ENCODE measurements around the gene FCGR1A.
"Not testable (repeated sequence)": the region's sequence is repeated elsewhere in the genome, so short reads cannot be mapped to it uniquely, and the experiment has no call there.

FCGR1A gene

DNA sequence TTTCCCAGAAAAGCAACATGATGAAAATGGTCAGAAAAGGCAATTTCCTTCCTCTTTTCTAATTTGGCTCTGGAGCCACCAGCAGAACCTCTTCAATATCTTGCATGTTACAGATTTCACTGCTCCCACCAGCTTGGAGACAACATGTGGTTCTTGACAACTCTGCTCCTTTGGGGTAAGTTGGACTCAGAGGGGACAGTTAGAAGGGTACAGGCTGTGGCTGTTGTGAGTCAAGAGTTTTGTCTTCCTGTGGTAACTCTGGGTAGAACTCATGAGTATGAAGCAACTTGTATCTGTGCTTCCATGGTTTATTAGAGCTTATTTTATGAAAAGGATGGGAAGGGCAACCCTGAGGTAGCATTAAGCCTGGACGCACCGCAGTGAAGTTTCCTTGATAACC lies at the start of gene FCGR1A:
Gene FCGR1A (plus strand): TSS at position 95 of the 400 bp plus-strand sequence. CDS start 50 bp downstream, at position 145.
- DNase-seq (ENCODE audit: low read depth in 2 of 2) = not testable (repeated sequence)

DNA sequence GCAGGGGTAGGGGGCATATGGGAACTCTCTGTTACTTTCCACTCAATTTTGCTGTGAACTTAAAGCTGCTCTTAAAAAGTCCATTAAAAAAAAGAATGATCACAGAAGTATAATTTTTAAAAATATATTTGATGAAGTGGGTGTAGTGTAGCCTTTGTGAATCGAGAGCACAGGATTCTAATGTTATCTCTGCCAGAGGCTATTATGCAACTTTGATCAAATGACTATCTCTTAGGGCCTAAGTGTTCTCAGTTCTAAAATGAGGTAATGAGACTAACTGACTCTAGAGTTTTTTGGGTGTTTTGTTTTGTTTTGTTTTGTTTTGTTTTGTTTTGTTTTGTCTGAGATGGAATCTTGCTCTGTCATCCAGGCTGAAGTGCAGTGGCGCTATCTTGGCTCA lies 49.7 kb upstream of the FCGR1A start:
- DNase-seq (ENCODE audit: low read depth in 2 of 2) = not testable (repeated sequence)

DNA sequence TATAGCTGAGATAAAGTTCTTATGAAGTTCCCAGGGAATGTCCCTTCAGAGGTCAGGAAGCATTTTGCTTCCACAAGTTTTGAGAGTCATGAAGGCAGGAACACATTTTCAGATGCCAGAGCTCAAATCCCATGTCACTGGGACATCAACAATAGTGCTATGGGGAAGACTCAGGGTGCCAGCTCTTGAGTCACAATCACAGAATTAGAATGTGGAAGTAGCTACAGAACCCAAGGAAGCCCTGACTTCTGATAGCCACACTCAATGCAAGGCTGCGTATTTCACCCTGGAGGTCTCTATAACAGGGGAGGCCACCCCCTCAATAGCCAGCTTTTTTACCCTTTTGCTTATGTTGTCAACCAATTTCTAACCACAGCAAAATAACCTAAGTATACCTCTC lies 47.8 kb upstream of the FCGR1A start:
- DNase-seq (ENCODE audit: low read depth in 2 of 2) = not testable (repeated sequence)

DNA sequence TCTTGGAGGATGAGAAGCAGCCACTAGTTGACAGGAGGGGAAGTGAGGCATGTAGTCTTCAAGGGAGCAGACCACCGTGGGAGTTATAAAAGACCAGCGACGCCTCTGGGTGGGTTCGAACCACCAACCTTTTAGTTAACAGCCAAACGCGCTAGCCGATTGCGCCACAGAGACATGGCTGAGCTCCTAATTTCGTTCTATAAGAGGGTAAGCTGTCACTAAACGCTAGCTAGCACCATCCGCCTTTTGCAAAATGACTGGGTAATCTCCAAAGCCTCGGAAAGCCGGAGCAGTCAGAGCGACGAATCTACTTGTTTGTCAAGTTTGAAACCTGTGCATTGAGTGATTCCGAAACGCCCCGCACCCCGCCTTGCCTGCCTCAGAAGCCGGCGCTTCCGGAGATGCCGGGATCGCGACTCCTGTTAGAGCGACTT lies 42.3 kb upstream of the FCGR1A start:
- not testable (repeated sequence) for DNase-seq (ENCODE audit: low read depth in 2 of 2)

DNA sequence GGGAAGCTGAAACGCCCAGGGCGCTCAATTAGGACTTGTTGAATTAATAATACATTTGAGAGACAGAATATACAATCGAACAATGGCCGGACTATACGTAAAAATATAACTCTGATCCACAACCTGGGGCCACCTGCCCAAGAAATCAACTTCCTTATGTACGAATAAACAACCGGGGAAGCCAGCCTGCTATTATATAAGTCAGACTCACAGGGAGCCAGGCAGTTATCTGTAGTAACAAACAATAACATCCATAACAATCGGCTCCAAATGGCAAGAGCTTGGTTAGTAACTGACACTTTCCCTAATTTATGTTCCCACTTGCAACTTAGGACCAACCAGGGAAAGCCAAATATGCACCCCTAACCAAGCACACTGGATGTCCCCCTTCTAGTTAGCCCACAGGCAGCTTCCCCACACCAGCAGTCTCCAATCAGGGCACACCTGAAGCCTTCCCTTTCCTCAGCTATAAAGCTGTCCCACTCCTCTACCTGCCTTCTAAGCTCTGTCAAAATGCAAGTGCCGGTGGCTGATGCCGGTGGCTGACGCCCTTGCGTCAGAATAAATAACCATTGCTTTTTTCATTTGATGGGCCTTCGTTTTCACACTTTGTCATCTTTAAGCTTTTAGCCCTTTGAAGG lies 41.8 kb upstream of the FCGR1A start:
- DNase-seq (ENCODE audit: low read depth in 2 of 2) = not testable (repeated sequence)

DNA sequence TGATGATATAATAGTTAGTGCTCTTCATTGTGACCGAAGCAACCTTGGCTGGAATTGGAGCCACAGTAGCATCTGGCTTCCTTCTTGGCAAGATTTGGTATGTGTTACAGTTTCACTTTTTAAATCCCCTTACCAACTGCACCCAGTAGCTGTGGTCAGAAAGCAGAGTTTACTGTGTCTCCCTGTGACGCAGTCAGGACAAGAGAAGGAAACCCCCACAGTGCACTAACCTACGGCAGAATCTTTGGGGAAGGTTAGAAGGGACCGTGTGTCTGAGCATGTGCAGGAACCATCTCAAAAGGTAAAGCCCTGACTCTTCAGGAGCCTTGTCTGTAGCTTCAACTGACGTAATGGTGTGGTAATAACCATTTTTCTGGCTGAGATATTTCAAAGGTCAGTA lies 40.6 kb upstream of the FCGR1A start:
- not testable (repeated sequence) for DNase-seq (ENCODE audit: low read depth in 2 of 2)

DNA sequence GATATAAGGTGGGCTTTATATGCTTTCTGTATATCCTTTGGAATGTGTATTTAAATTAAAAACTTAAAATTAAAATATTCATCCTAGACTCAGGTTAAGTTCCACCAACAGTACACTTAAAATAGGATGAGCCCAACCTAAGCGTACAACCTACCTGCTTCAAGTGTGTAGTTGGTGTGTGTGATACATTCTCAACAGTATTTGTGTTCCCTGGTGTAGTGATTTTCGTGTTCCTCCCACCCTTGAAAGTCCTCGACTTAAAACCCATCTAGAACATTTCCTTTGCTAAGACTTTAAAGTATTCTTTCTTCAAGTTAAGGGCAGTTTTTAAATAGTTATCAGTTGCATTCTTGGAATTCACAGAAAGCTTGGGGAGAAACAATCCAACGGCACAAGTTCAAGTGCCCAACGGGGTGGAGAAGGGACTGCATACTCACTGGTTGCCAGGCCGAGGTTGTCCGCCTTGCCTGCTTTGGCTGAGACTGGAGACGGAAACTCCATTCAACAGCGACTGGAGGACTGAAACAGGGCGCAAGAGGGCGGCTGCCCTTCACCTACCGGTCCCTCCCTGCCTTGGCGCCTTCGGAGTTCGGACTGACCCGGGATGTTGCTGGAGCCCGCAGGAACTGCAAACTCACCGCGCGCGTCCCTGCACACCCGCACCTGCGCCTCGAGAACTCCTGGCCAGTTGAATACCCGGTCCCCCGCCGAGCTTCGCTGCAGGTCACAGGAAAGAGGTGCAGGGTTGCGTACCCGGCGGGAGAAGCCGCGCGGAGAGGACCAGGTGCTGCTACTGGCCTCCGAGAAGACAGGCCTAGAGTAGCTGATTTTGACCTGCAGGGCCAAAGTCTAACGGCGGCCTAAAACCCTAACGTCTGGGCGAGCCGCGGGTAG lies 35.8 kb upstream of the FCGR1A start:
- not testable (repeated sequence) for DNase-seq (ENCODE audit: low read depth in 2 of 2)

DNA sequence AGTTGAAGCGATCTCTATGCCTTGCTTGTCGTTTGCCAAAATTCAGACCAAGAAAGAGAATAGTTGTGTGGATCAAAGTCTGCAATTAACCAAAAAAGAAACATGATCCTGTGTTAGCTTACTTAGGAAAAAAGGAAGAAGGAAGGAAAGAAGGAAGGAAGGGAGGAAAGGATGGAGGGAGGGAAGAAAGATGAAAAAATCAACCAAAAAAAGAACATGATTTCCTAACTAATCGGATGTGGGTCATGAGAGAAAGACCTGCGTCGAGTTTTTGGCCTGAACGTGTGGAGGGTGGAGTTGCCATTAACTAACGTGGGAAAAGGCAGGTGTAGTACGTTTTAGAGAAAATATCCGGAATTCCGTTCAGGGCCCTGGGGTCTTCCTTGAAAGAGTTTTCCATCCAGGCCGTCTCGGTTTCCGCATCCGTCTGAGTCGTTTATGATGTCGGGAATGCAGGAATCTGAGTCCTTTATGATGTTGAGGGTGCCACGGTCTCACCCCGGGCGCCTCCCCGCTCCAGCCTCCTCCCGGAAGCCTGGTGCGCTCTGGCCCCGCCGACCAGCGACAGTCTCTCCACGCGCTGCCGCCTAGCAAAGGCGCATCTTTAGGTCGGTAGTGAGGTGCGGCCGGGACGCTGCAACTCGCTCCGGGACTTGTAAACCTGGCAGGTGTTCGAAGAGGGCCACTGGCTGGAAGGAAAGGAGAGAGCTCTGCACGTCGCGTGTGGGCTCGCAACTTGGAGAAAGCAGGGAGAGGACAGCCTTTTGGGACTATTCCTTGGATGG lies 34.9 kb upstream of the FCGR1A start:
- DNase-seq (ENCODE audit: low read depth in 2 of 2) = not testable (repeated sequence)

DNA sequence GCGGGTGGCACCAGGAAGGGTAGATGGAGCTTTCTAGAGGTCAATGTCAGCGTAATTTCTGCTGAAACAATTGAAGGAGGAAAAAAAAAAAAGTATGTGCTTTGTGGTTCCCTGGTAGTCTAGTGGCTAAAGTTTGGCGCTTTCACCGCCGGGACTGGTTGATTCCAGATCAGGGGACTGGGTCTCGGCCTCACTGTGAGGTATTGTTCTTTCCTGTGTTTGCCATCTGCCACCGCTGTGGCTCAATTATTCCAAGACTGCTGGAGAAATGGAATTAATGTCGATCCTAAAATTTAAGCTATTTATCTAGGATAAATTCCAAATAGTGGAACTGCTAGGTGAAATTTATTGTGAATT lies 34.4 kb upstream of the FCGR1A start:
- DNase-seq (ENCODE audit: low read depth in 2 of 2) = not testable (repeated sequence)

DNA sequence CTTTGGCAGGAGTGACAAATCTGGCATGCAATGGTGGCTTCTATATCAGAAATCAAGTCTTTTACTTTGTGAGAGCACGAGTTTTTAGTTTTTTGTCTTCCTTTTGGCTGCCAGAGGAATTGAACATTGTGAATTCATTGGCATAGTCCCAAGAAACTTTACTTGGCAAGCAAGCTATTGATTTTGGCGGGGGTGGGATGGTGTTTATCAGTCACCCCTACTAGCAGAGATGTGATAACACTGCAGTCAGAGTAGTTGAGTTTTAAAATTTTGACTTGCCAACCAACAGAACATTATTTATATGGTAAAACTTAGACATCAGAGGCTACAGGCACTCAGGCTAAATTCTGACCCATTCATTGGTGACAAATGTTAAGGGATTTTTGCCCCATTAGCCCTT lies 31.9 kb upstream of the FCGR1A start:
- not testable (repeated sequence) for DNase-seq (ENCODE audit: low read depth in 2 of 2)

DNA sequence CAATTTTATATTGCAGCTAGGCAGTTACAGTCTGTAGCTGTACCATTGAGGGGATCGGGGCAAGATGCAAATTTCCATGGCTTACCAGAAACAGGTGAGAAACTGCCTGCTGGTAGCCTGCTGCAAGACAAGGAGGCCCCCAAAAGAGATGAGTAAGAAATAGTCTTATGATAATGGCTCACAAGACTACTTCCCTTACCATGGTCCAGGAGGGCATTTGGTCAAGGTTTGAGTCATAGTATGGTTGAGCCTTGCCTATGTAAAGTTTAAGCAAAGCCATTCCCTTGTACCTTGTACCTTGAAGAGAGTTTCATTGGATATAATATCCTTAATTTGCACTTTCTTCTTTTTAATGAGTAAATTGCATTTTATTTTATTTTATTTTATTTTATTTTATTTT lies 30.3 kb upstream of the FCGR1A start:
- DNase-seq (ENCODE audit: low read depth in 2 of 2) = not testable (repeated sequence)

DNA sequence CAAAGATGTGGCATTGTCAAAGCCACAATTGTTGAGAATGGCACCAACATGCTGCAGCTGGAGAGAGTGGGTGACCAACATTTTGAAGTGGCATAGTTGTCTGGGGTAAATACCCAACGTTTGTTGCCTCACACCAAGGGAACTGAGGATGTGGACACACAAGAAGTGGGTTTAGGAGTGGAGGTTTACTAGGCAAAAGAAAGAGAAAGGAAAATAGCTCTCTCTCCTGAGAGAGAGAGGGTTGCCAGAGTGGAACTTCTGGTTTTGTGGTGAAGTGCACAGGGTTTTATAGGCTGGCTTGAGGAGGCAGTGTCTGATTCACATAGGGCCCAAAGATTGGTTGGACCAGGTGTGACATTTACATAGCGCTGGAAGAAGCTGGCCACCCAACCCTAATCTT lies 29.0 kb upstream of the FCGR1A start:
- DNase-seq (ENCODE audit: low read depth in 2 of 2) = not testable (repeated sequence)

DNA sequence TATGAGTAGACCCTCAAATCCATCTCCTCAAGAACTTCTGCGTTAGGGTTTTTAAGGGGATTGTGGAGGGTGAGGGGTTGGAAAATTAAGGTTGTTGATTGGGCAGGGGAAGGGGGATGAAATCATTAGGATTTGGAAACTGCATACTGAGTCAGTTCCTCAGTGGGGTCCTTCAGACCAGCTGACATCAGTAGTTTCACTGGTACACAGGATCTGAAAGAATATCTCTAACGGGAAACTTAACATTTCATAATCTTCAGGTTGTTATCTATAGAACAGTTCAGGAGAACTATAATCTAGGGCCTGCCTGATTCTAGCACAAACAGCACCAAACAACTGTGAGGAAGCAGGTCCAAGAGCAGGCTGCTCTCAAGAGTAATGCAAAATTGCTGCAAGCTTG lies 27.2 kb upstream of the FCGR1A start:
- DNase-seq (ENCODE audit: low read depth in 2 of 2) = not testable (repeated sequence)

DNA sequence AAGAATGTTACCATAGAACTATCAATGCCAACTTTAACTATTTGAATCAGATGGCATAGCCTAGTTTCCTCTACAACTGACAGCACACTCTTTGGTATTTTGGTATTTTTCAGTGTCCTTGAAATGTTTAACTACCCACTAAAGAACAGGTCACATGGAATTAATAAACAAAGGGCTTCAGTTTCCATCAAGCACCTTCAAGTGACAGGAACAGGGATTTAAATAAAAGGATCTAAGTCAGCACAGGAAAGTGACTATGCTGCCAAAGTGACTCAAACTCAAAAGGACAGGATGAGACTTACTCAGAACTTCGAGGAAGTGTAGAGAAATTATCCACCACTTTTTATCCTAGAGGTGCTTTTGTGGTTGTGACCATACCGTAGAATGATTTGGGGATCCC lies 20.2 kb upstream of the FCGR1A start:
- DNase-seq (ENCODE audit: low read depth in 2 of 2) = not testable (repeated sequence)

DNA sequence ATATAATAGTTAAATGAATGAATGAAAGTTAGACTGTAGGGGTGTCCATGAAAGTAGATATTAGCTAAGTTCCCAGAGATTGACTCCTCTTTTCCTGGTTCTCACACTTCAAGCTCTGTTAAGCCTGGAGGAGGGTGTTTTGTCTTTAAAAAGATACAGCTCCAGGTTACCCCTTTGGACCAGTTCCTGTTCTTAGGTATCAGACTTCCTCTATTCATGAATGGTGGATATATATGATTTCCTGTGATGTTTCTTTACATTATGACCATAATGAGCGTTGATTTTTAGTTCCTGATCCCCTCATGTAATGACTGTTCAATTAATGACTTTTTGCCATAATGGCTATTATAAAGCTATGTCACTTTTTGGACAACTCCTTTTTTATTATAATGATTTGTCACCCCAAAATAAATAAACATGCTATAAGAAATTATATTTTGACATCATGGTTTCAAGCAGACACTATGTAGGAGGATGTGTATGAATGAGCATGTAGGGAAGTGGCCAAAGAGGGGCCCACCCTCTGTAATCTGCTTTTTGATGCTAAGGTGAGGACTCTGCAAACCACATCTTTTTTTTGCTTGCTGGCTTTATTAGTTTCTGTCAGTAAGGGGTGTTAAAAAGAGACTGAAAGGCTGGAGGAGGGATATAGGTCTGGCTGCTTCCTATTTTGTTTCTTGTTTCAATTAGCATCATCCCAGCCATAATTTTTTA lies 18.2 kb upstream of the FCGR1A start:
- DNase-seq (ENCODE audit: low read depth in 2 of 2) = not testable (repeated sequence)

DNA sequence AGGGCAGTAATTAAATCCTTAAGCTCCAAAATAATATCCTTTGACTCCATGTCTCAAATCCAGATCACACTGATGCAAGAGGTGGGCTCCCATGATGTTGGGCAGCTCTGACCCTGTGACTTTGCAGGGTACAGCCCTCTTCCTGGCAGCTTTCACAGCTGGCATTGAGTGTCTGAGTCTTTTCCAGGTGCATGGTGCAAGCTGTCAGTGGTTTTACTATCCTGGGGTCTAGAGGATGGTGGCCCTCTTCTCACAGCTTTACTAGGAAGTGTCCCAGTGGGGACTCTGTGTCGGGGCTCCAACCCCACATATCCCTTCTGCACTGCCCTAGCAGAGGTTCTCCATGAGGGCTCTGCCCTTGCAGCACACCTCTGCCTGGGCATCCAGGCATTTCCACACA lies 16.3 kb upstream of the FCGR1A start:
- not testable (repeated sequence) for DNase-seq (ENCODE audit: low read depth in 2 of 2)

DNA sequence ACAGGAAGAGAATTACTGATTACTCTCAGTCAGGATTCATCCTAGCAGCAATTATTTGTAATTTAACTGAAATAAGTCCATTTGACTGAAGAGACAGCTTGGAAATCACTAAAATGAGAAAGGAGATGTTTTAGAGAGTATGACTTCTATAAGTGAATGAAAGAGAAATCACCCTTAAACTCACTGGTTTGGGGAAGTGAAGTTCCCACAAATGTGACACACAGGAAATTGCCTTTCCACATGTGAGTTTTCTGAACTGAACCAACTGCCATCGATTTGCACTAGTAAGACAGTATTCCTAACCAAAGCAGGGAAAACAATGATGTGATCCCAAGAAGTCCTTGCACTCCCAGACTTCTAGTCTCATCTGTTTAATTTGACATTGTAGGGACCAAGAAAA lies 13.3 kb upstream of the FCGR1A start:
- not testable (repeated sequence) for DNase-seq (ENCODE audit: low read depth in 2 of 2)

DNA sequence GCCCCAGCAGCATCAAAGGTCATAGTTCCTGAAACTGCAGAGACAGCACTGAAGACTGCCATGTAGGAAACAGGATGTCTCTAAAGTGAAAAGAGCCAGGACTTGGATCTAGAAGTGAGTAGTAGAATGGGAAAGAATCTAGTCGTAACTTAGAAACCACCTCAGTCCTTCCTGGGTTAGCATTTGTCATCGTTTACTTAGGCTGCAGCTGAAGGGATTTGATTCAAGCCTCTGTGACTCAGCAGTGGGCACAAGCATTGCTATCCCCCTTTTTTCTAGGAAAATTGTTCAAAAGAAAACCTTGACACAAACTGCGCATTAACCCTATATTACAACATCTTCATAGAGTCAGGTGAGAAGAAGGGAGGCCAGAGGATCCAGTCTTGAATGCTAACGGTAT lies 11.8 kb upstream of the FCGR1A start:
- DNase-seq (ENCODE audit: low read depth in 2 of 2) = not testable (repeated sequence)

DNA sequence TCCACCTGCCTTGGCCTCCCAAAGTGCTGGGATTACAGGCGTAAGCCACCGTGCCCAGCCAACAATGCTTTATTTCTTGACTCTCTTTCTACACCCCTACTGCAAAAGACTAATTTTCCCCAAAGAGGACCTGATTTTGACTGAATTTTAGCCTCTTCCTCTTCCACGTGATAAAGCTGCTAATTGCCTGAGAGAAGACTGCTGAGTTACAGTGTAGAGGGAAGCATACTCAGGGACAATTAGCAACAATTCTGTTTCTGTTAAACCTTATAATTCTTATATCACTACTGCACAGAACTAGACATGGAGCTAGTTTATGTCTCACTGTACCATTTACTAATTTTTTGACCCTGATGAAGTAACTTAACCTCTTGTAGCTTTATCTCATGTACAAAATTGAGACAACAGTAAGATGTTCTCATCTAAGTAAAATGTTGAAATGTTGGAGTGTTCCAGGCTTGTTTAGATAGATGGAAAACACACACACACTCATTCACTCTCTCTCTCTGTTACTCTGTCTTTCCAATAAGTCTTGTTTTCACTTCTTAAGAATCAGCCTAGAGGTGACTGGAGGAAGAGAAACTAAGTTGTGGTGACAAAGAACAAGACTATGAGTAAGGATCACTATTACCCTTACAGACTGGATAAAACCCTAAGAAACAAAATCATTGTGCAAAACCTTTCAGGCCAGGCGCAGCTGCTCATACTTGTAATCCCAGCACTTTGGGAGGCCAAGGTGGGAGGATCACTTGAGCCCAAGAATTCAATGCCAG lies 10.7 kb upstream of the FCGR1A start:
- not testable (repeated sequence) for DNase-seq (ENCODE audit: low read depth in 2 of 2)

DNA sequence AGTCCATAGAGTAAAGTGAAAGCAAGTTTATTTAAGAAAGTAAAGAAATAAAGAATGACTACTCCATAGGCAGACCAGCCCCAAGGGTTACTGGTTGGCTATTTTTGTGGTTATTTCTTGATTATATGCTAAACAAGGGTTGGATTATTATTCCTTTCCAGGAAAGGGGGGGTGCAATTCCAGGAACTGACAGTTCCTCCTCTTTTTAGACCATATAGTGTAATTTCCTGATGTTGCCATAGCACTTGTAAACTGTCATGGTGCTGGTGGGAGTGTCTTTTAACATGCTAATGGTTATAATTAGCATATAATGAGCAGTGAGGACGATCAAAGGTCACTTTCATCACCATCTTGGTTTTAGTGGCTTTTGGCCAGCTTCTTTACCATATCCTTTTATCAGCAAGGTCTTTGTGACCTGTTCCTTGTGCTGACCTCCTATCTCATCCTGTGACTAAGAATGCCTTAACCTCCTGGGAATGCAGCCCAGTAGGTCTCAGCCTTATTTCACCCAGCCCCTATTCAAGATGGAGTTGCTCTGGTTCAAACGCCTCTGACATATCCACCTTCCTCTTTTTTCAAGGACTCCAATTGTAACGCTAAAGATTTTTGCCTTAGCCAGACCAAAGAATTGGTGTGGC lies 6.9 kb upstream of the FCGR1A start:
- DNase-seq (ENCODE audit: low read depth in 2 of 2) = not testable (repeated sequence)
